CD4-positive, alpha-beta T cell treated with Interleukin-6 at 100 ng/mL for 8 hours (primary cell): Measurements from ENCODE around the gene HOXA13.

Experiments
- DNase-seq: peaks from one replicate; pipeline ENCODE4 v3.0.0-alpha.2; 2020; ENCODE audit warnings: mixed read lengths, low spot score

The HOXA13 gene

GRCh38 chr7:27159266-27160144, 40.4 kb downstream of the HOXA13 start:
- no peak for DNase-seq

- DNase-seq = no peak
Observed at GRCh38 chr7:27158436-27159265, 41.2 kb downstream of the HOXA13 start.

GRCh38 chr7:27157702-27158431, 42.0 kb downstream of the HOXA13 start:
- DNase-seq = no peak

- DNase-seq = no peak
Observed at GRCh38 chr7:27156916-27157701, 42.8 kb downstream of the HOXA13 start.

GRCh38 chr7:27156508-27156898, 43.4 kb downstream of the HOXA13 start, which contains the start of gene HOXA7:
Gene HOXA7 (minus strand): TSS chr7:27156675. CDS start chr7:27156545, 130 bp downstream.
- DNase-seq = no peak

GRCh38 chr7:27155816-27156507, 43.9 kb downstream of the HOXA13 start:
- no peak for DNase-seq

GRCh38 chr7:27154901-27155815, 44.7 kb downstream of the HOXA13 start:
- no peak for DNase-seq

GRCh38 chr7:27154369-27154768, 45.5 kb downstream of the HOXA13 start:
- no peak for DNase-seq

GRCh38 chr7:27153526-27153925, 46.4 kb downstream of the HOXA13 start:
- DNase-seq = no peak

GRCh38 chr7:27152816-27153442, 47.0 kb downstream of the HOXA13 start:
- DNase-seq = no peak

- no peak for DNase-seq
Observed at GRCh38 chr7:27151931-27152815, 47.7 kb downstream of the HOXA13 start, which contains the start of gene HOXA3. Gene HOXA3 (minus strand): TSS chr7:27152583. CDS start chr7:27110640, 41,943 bp downstream.

- DNase-seq = no peak
Observed at GRCh38 chr7:27151341-27151930, 48.5 kb downstream of the HOXA13 start.

- peak; percentile 56 for DNase-seq
Observed at GRCh38 chr7:27150568-27151340, 49.1 kb downstream of the HOXA13 start.

GRCh38 chr7:27149842-27150567, 49.9 kb downstream of the HOXA13 start:
- DNase-seq = no peak

- DNase-seq = no peak
Observed at GRCh38 chr7:27148756-27149641, 50.9 kb downstream of the HOXA13 start.
